Suprapubic skin (tissue), 4 donors: Measurements from ENCODE around the gene TYW1. TPM values are rescaled to one million over a fixed set of nuclear protein-coding genes. Genes with fewer than 3 reads are reported as not detected.

Source experiments
- DNase-seq, 2 donors: peaks; one replicate each; pipeline ENCODE4 v3.0.0-alpha.2; 2019; ENCODE audit warnings: low spot score in 2 of 2
- H3K27ac ChIP-seq: fragments of 200-600 bp; sonication (generic); one replicate; pipeline ENCODE4 v1.5.1; 2019
- H3K27me3 ChIP-seq: fragments of 200-600 bp; sonication (generic); one replicate; pipeline ENCODE4 v1.5.1; 2019
- H3K36me3 ChIP-seq: fragments of 200-600 bp; sonication (generic); one replicate; pipeline ENCODE4 v1.5.1; 2019
- H3K4me1 ChIP-seq: fragments of 200-600 bp; sonication (generic); one replicate; pipeline ENCODE4 v1.5.1; 2019
- H3K4me3 ChIP-seq: fragments of 200-600 bp; sonication (generic); one replicate; pipeline ENCODE4 v1.5.1; 2019; ENCODE audit warnings: mild to moderate bottlenecking
- H3K9me3 ChIP-seq: fragments of 200-600 bp; sonication (generic); one replicate; pipeline ENCODE4 v1.5.1; 2019
- EP300 ChIP-seq: sonication (generic); formaldehyde crosslinking; IDR thresholded peaks from one replicate; pipeline ENCODE4 v1.6.1; 2017; ENCODE audit warnings: antibody characterized with exemption
- POLR2A ChIP-seq, 2 donors: fragments of 450-650 bp; IDR thresholded peaks; one replicate each; pipeline ENCODE4 v1.6.1; 2017; ENCODE audit warnings: antibody characterized with exemption in 2 of 2, mild to moderate bottlenecking in 2 of 2, moderate library complexity in 2 of 2
- POLR2AphosphoS5 ChIP-seq, 3 donors: sonication (generic); formaldehyde crosslinking; IDR thresholded peaks; one replicate each; pipeline ENCODE4 v1.6.1; 2017; ENCODE audit warnings: antibody characterized with exemption in 3 of 3
- WGBS: methylation state at CpG from one replicate; pipeline ENCODE4 v1.1.5; 2018; 5-methylcytosine and 5-hydroxymethylcytosine counted together
- total RNA-seq, 4 donors: library from RNA; depleted of rRNA; stranded (reverse); fragments of >200 nt; gene quantifications; one replicate each; pipeline ENCODE4 v1.1.0, GENCODE V29; 2016
- TF ChIP-seq, protein P1 (sequence below), 2 donors: fragments of 200-600 bp in 1 of 2; fragments of 450-650 bp in 1 of 2; sonication (generic) in 1 of 2; IDR thresholded peaks; one replicate each; pipeline ENCODE4 v1.5.1; 2016 to 2019; ENCODE audit warnings: antibody characterized with exemption in 2 of 2, mild to moderate bottlenecking in 1 of 2, moderate library complexity in 1 of 2

Gene TYW1
- total RNA-seq, 4 donors from 2014 or later, result 14.4 to 39.2 (median 19.9) TPM

DNA sequence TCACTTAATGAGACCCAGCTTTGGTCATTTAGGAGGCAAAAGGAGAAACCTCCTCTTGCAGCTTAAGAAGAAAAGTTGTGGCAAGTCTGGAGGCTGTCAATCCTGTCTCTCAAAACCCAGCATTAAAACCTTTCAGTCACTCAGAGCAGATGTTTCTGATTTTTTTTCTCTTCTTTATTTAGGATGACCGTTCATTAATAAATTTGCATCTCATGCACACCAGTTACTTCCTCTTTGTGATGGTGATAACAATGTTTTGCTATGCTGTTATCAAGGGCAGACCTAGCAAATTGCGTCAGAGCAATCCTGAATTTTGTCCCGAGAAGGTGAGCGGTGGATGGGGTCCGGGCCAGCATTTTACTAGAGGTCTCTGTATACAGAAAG lies 43.6 kb upstream of the TYW1 start:
- TF ChIP-seq POLR2AphosphoS5 (IDR thresholded peaks at IDR 0.05) (no peak), EP300 (no peak), POLR2A (IDR thresholded peaks at IDR 0.05) (no peak)
- TF ChIP-seq, protein P1, sequence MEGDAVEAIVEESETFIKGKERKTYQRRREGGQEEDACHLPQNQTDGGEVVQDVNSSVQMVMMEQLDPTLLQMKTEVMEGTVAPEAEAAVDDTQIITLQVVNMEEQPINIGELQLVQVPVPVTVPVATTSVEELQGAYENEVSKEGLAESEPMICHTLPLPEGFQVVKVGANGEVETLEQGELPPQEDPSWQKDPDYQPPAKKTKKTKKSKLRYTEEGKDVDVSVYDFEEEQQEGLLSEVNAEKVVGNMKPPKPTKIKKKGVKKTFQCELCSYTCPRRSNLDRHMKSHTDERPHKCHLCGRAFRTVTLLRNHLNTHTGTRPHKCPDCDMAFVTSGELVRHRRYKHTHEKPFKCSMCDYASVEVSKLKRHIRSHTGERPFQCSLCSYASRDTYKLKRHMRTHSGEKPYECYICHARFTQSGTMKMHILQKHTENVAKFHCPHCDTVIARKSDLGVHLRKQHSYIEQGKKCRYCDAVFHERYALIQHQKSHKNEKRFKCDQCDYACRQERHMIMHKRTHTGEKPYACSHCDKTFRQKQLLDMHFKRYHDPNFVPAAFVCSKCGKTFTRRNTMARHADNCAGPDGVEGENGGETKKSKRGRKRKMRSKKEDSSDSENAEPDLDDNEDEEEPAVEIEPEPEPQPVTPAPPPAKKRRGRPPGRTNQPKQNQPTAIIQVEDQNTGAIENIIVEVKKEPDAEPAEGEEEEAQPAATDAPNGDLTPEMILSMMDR (IDR thresholded peaks at IDR 0.05), result no peak
- no peaks in the 10 kb centered on the region for H3K9me3 ChIP-seq
- DNase-seq, result no peak
- peaks cover 96% of the 10 kb centered on the region for H3K36me3 ChIP-seq
- no peaks in the 10 kb centered on the region for H3K27me3 ChIP-seq
- WGBS, result 94% methylated on average over 5 of the region's 5 CpGs
- no peak overlapping the region for H3K27ac ChIP-seq
- no peaks in the 10 kb centered on the region for H3K4me1 ChIP-seq
- no peak overlapping the region for H3K4me3 ChIP-seq

DNA sequence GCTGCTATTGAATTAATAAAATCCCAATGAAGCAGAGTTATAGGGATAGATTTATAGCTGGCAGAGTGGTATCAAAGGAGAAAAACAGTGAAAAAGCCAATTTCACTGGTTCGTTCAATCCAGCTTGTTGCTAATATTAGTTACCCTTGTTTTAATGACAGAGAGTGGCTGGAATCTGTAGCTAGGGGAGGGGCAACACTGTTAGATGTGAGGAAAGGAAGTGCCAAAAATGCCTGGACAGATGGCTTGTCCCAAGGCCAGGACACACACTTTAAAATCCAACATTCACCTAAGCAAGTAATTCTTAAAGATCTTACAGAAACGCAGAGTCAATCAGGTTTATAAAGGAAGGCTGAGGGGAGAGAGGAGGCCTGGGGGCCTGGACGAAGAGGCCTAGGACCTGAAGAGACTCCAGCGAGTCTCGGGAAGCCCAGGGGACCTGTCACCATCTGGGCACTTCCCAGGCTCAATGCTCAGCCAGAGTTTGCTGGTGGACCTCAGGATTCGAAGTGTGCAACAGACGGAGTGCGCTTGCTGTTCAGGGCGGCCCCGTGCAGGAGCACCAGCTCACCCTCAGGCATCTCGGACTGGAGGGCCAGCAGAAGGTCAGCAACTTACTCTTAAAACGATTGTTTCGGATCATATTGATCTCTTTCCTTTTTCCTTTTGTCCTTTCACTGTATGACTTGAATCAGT lies 38.9 kb upstream of the TYW1 start:
- Histone ChIP-seq H3K9me3 (no peaks in the 10 kb centered on the region), H3K36me3 (peaks cover 71% of the 10 kb centered on the region), H3K27ac (no peak overlapping the region), H3K4me1 (no peaks in the 10 kb centered on the region), H3K4me3 (no peak overlapping the region), H3K27me3 (no peaks in the 10 kb centered on the region)
- 72% methylated on average over 13 of the region's 13 CpGs for WGBS
- DNase-seq, result no peak
- TF ChIP-seq POLR2A (IDR thresholded peaks at IDR 0.05), result no peak
- no peak for TF ChIP-seq EP300
- TF ChIP-seq POLR2AphosphoS5 (IDR thresholded peaks at IDR 0.05), result no peak
- TF ChIP-seq, protein P1 (IDR thresholded peaks at IDR 0.05), result no peak

DNA sequence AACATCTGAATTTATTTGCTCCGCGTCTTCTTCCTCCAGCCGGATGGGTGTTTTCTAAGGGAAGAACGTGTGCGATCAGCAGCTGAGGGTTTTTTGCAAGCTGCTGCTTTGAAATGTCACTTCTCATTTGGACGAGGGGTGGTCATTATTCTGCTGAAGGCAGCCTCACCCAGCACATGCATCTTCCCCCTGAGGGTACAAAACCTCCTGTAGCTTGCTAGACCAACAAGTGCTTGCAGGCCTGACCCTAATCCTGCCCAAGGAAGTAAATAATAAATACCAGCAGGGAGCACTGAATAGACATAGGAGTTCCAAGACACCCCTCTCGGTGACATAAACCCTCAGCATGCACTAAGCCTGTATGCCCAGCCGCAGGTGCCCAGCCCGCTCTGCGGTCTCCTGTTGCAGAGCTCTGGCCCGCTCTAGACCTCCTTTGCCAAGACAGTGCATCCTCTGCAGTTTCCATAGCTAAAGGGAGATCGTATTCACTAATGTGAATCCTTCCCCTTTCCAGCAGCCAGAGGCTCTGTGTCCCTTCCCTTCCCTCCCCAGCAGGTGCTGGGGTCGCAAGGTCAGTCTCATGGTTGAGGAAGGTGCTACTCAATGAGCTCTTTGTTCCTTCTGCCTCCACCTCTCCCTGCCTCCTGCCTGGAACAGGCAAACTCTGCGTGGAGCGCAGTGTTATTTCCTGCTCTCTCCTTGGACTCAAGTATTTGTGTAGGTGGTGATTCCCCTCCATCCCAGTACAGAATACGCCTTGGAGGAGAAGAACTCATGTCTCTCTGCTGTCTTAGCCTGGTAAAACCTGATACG lies 37.9 kb upstream of the TYW1 start:
- H3K27ac ChIP-seq, result no peak overlapping the region
- TF ChIP-seq, protein P1 (IDR thresholded peaks at IDR 0.05), result no peak
- TF ChIP-seq EP300 (no peak), POLR2A (IDR thresholded peaks at IDR 0.05) (no peak), POLR2AphosphoS5 (IDR thresholded peaks at IDR 0.05) (no peak)
- no peak overlapping the region for H3K4me3 ChIP-seq
- H3K4me1 ChIP-seq, result no peaks in the 10 kb centered on the region
- no peak for DNase-seq
- H3K9me3 ChIP-seq, result no peaks in the 10 kb centered on the region
- WGBS, result 85% methylated on average over 16 of the region's 17 CpGs
- peaks cover 61% of the 10 kb centered on the region for H3K36me3 ChIP-seq
- H3K27me3 ChIP-seq, result no peaks in the 10 kb centered on the region

DNA sequence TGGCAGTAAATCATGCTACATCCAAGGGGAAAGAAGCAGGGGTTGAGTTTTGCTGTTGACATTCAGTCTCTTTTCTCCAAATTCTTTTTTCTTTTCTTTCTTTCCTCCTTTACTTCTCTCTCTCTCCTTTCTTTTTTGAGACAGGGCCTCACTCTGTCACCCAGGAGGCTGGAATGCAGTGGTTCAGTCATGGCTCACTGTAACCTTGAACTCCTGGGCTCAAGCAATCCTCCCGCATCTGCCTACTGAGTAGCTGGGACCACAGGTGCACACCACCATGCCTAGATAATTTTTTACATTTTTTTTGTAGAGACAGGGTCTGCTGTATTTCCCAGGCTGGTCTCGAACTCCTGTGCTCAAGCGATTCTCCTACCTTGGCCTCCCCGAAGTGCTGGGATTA lies 36.4 kb upstream of the TYW1 start:
- no peak for DNase-seq
- H3K27me3 ChIP-seq, result no peaks in the 10 kb centered on the region
- no peak overlapping the region for H3K27ac ChIP-seq
- 98% methylated on average over 4 of the region's 4 CpGs for WGBS
- H3K9me3 ChIP-seq, result no peaks in the 10 kb centered on the region
- H3K4me1 ChIP-seq, result no peaks in the 10 kb centered on the region
- no peak overlapping the region for H3K4me3 ChIP-seq
- TF ChIP-seq EP300, result no peak
- H3K36me3 ChIP-seq, result peaks cover 48% of the 10 kb centered on the region

DNA sequence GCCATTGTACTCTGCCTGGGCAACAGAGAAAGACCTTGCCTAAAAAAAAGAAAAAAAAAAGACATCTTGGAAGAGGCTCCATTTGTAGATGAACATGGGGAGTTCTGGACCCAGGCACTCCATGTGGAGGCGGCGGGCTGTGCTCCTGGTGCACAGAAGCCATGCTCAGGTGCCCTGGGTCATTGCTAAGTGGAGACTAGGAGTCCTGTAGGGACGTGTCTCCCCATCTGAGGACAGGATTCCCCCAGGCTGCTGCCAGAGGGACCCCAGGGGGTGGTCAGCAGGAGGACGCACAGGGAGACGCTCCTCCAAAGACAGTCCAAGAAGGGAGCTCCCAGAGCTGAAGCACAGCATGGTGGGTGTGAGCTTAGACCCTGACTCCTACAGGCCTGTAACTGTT lies 35.5 kb upstream of the TYW1 start:
- WGBS, result 94% methylated on average over 5 of the region's 5 CpGs
- H3K36me3 ChIP-seq, result peaks cover 40% of the 10 kb centered on the region
- H3K4me1 ChIP-seq, result no peaks in the 10 kb centered on the region
- H3K9me3 ChIP-seq, result no peaks in the 10 kb centered on the region
- H3K4me3 ChIP-seq, result no peak overlapping the region
- DNase-seq, result no peak
- H3K27me3 ChIP-seq, result no peaks in the 10 kb centered on the region
- TF ChIP-seq POLR2A (IDR thresholded peaks at IDR 0.05), result no peak
- no peak overlapping the region for H3K27ac ChIP-seq

DNA sequence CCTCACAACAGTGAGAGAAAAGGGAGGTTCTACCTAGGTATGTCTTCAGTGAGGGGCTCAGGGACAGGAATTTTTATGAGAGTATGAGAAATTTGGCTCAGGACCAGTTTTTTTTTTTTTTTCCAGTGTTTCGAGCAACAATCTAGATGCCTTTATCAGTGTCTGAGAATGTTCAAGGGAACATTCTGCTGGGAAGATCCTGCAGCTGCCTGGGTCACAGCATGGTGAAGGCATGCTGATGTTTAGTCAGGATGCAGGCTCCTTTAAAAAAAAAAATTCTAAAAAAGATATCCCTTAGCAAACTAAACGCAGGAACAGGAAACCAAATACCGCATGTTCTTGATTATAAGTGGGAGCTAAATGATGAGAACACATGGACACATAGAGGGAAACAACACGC lies 32.2 kb upstream of the TYW1 start:
- no peaks in the 10 kb centered on the region for H3K27me3 ChIP-seq
- whole genome bisulfite sequencing, result 40% methylated on average over 4 of the region's 4 CpGs
- H3K4me3 ChIP-seq, result no peak overlapping the region
- no peaks in the 10 kb centered on the region for H3K9me3 ChIP-seq
- H3K36me3 ChIP-seq, result peaks cover 9% of the 10 kb centered on the region
- no peaks in the 10 kb centered on the region for H3K4me1 ChIP-seq
- H3K27ac ChIP-seq, result no peak overlapping the region
- TF ChIP-seq, protein P1 (IDR thresholded peaks at IDR 0.05), result no peak
- no peak for TF ChIP-seq POLR2A (IDR thresholded peaks at IDR 0.05)
- TF ChIP-seq POLR2AphosphoS5 (IDR thresholded peaks at IDR 0.05), result no peak
- TF ChIP-seq EP300, result no peak
- no peak for DNase-seq
